Ammon's horn (tissue), 1 donor: ENCODE results near the gene CYB5D1.
A peak's percentile ranks its signal among the peaks of the same experiment; 100 is the strongest.

Experiments
- DNase-seq: peaks from one replicate; pipeline ENCODE4 v3.0.0-alpha.2; 2016; ENCODE audit warnings: low spot score

Gene CYB5D1

GRCh38 chr17:7885367-7886226 lies 27.8 kb downstream of the CYB5D1 start:
- peak; percentile 13 for DNase-seq

GRCh38 chr17:7886227-7887037 lies 28.6 kb downstream of the CYB5D1 start:
- DNase-seq: peak; percentile 15

GRCh38 chr17:7887038-7887481 lies 29.3 kb downstream of the CYB5D1 start:
- no peak for DNase-seq

GRCh38 chr17:7887482-7888183 lies 29.8 kb downstream of the CYB5D1 start:
- peak; percentile 96 for DNase-seq

- no peak for DNase-seq
These were observed 30.5 kb downstream of the CYB5D1 start, which contains the start of gene CHD3 for GRCh38 chr17:7888184-7888920. Gene CHD3, plus strand, starts transcription at chr17:7888789. Its CDS starts 212 bp downstream, at chr17:7889001.

GRCh38 chr17:7889166-7889955 lies 31.6 kb downstream of the CYB5D1 start:
- peak; percentile 98 for DNase-seq

GRCh38 chr17:7893187-7893880 lies 35.5 kb downstream of the CYB5D1 start:
- DNase-seq: no peak

GRCh38 chr17:7894226-7894625 lies 36.4 kb downstream of the CYB5D1 start:
- DNase-seq: no peak

- no peak for DNase-seq
These were observed 37.1 kb downstream of the CYB5D1 start for GRCh38 chr17:7894866-7895265.

GRCh38 chr17:7897090-7897489 lies 39.3 kb downstream of the CYB5D1 start:
- DNase-seq: no peak

- peak; percentile 81 for DNase-seq
These were observed 40.0 kb downstream of the CYB5D1 start for GRCh38 chr17:7897773-7898172.

GRCh38 chr17:7903154-7904103 lies 45.6 kb downstream of the CYB5D1 start:
- no peak for DNase-seq

GRCh38 chr17:7909089-7909488 lies 51.3 kb downstream of the CYB5D1 start:
- DNase-seq: no peak

GRCh38 chr17:7910281-7910680 lies 52.5 kb downstream of the CYB5D1 start:
- no peak for DNase-seq

GRCh38 chr17:7910711-7911110 lies 52.9 kb downstream of the CYB5D1 start:
- DNase-seq: no peak

- DNase-seq: no peak
These were observed 53.3 kb downstream of the CYB5D1 start for GRCh38 chr17:7911116-7911515.
